Measurements from ENCODE around the gene PVALB.

GRCh38 chr22:36846949-36847348 lies 30.1 kb upstream of the PVALB start:
- TF ChIP-seq MAX (IDR thresholded peaks at IDR 0.05) (no peak), FOXM1 (IDR thresholded peaks at IDR 0.05; ENCODE audit: borderline replicate concordance, low read depth) (no peak), CEBPB (IDR thresholded peaks at IDR 0.05) (no peak)

Data from Ishikawa (cell line).